IPS DF 6.9 (cell line): ENCODE results near the gene C15orf62.

ENCODE experiments used
- DNase-seq: peaks from one replicate; pipeline ENCODE4 v3.0.0-alpha.2; 2013; ENCODE audit warnings: low read depth, low spot score
- H3K27ac ChIP-seq: one replicate; pipeline ENCODE4 v1.5.1; 2013; ENCODE audit warnings: low read length, control low read depth
- H3K27me3 ChIP-seq: 2 replicates; pipeline ENCODE4 v1.6.1; 2013; ENCODE audit warnings: mild to moderate bottlenecking, low read length; ENCODE audit not compliant: control insufficient read depth, insufficient read depth
- H3K36me3 ChIP-seq: 2 replicates; pipeline ENCODE4 v1.6.1; 2013; ENCODE audit warnings: low read length; ENCODE audit not compliant: control insufficient read depth, insufficient read depth
- H3K4me1 ChIP-seq: 2 replicates; pipeline ENCODE4 v1.6.1; 2013; ENCODE audit warnings: low read length; ENCODE audit not compliant: control insufficient read depth, insufficient read depth
- H3K4me3 ChIP-seq: 2 replicates; pipeline ENCODE4 v1.5.1; 2013; ENCODE audit warnings: mild to moderate bottlenecking, low read length
- H3K9me3 ChIP-seq: 2 replicates; pipeline ENCODE4 v1.6.1; 2013; ENCODE audit warnings: low read length, inconsistent platforms; ENCODE audit not compliant: control insufficient read depth, insufficient read depth
- WGBS: extraction: QIAGEN DNeasy Blood & Tissue Kit; methylation state at CpG from one replicate; pipeline ENCODE4 v1.1.7; 2013; ENCODE audit warnings: mixed read lengths, missing lambda C conversion rate; ENCODE audit not compliant: insufficient read length, insufficient coverage; 5-methylcytosine and 5-hydroxymethylcytosine counted together

The C15orf62 gene

GRCh38 chr15:40743485-40743901, 26.3 kb upstream of the C15orf62 start:
- no peaks in the 10 kb centered on the region for H3K27me3 ChIP-seq
- no peaks in the 10 kb centered on the region for H3K9me3 ChIP-seq
- no peak overlapping the region for H3K27ac ChIP-seq
- 0 out of 2 replicates have a peak, but pooled peaks cover 2% of the 10 kb centered on the region for H3K4me1 ChIP-seq
- no peak for DNase-seq
- WGBS = no CpG with 5 or more reads among the region's 2 CpGs
- H3K36me3 ChIP-seq = no peaks in the 10 kb centered on the region
- H3K4me3 ChIP-seq = no peak overlapping the region

- H3K27me3 ChIP-seq = no peaks in the 10 kb centered on the region
- H3K4me1 ChIP-seq = 0 out of 2 replicates have a peak, but pooled peaks cover 2% of the 10 kb centered on the region
- no peaks in the 10 kb centered on the region for H3K36me3 ChIP-seq
- H3K27ac ChIP-seq = no peak overlapping the region
- WGBS = no CpG with 5 or more reads among the region's 12 CpGs
- H3K9me3 ChIP-seq = no peaks in the 10 kb centered on the region
- DNase-seq = no peak
- no peak overlapping the region for H3K4me3 ChIP-seq
Measured at GRCh38 chr15:40743921-40744814, 25.6 kb upstream of the C15orf62 start.

- H3K36me3 ChIP-seq = no peaks in the 10 kb centered on the region
- H3K27ac ChIP-seq = no peak overlapping the region
- WGBS = no CpG with 5 or more reads among the region's 5 CpGs
- no peaks in the 10 kb centered on the region for H3K9me3 ChIP-seq
- no peak for DNase-seq
- H3K27me3 ChIP-seq = no peaks in the 10 kb centered on the region
- no peaks in the 10 kb centered on the region for H3K4me1 ChIP-seq
- no peak overlapping the region for H3K4me3 ChIP-seq
Measured at GRCh38 chr15:40744815-40745152, 25.0 kb upstream of the C15orf62 start.

- Histone ChIP-seq H3K36me3 (no peaks in the 10 kb centered on the region), H3K4me3 (no peak overlapping the region), H3K27me3 (no peaks in the 10 kb centered on the region), H3K9me3 (no peaks in the 10 kb centered on the region), H3K4me1 (no peaks in the 10 kb centered on the region), H3K27ac (no peak overlapping the region)
- DNase-seq = no peak
- no CpG with 5 or more reads among the region's 3 CpGs for WGBS
Measured at GRCh38 chr15:40746916-40747418, 22.8 kb upstream of the C15orf62 start.

- H3K4me3 ChIP-seq = no peak overlapping the region
- WGBS = no CpG with 5 or more reads among the region's 7 CpGs
- H3K27ac ChIP-seq = no peak overlapping the region
- DNase-seq = no peak
- H3K27me3 ChIP-seq = no peaks in the 10 kb centered on the region
- no peaks in the 10 kb centered on the region for H3K36me3 ChIP-seq
- no peaks in the 10 kb centered on the region for H3K9me3 ChIP-seq
- H3K4me1 ChIP-seq = no peaks in the 10 kb centered on the region
Measured at GRCh38 chr15:40747685-40748631, 21.8 kb upstream of the C15orf62 start.

GRCh38 chr15:40749151-40749630, 20.6 kb upstream of the C15orf62 start:
- Histone ChIP-seq H3K9me3 (no peaks in the 10 kb centered on the region), H3K36me3 (no peaks in the 10 kb centered on the region), H3K4me3 (no peak overlapping the region), H3K27me3 (no peaks in the 10 kb centered on the region), H3K4me1 (no peaks in the 10 kb centered on the region), H3K27ac (no peak overlapping the region)
- WGBS = no CpG with 5 or more reads among the region's 4 CpGs
- DNase-seq = no peak

GRCh38 chr15:40750885-40751284, 18.9 kb upstream of the C15orf62 start:
- Histone ChIP-seq H3K36me3 (no peaks in the 10 kb centered on the region), H3K27me3 (no peaks in the 10 kb centered on the region), H3K27ac (no peak overlapping the region), H3K4me3 (no peak overlapping the region), H3K4me1 (no peaks in the 10 kb centered on the region), H3K9me3 (no peaks in the 10 kb centered on the region)
- no peak for DNase-seq
- no CpG with 5 or more reads among the region's 4 CpGs for WGBS

- no peaks in the 10 kb centered on the region for H3K27me3 ChIP-seq
- H3K27ac ChIP-seq = no peak overlapping the region
- no peaks in the 10 kb centered on the region for H3K4me1 ChIP-seq
- H3K4me3 ChIP-seq = no peak overlapping the region
- no CpG with 5 or more reads among the region's 12 CpGs for WGBS
- no peaks in the 10 kb centered on the region for H3K36me3 ChIP-seq
- no peaks in the 10 kb centered on the region for H3K9me3 ChIP-seq
- DNase-seq = no peak
Measured at GRCh38 chr15:40751745-40752144, 18.0 kb upstream of the C15orf62 start.

GRCh38 chr15:40754574-40754882, 15.3 kb upstream of the C15orf62 start:
- Histone ChIP-seq H3K4me3 (peak overlapping the region; percentile 70; the same call in 1 of the 2 replicates), H3K27ac (no peak overlapping the region), H3K4me1 (no peaks in the 10 kb centered on the region), H3K27me3 (no peaks in the 10 kb centered on the region), H3K9me3 (no peaks in the 10 kb centered on the region), H3K36me3 (no peaks in the 10 kb centered on the region)
- no CpG with 5 or more reads among the region's 22 CpGs for WGBS
- no peak for DNase-seq
